HT1080 (cell line): ENCODE measurements around the gene NOC2L. TPM values are rescaled to one million over a fixed set of nuclear protein-coding genes. Genes with fewer than 3 reads are reported as not detected.
"Not testable (repeated sequence)": the region's sequence is repeated elsewhere in the genome, so short reads cannot be mapped to it uniquely, and the experiment has no call there.

Source experiments
- DNase-seq: peaks from one replicate; pipeline ENCODE4 v3.0.0-alpha.2; 2015; ENCODE audit warnings: low read depth
- small RNA-seq: library from RNA; depleted of rRNA; stranded (forward); fragments of <200 nt; gene quantifications from one replicate; pipeline ENCODE3, GENCODE V24; 2014
- total RNA-seq: library from RNA; depleted of rRNA; stranded (reverse); fragments of >200 nt; shearing (Covaris generic); gene quantifications from 2 replicates; pipeline ENCODE4 v1.2.3, GENCODE V29; 2014; rRNA removed

NOC2L gene
- total RNA-seq, 1 experiment from 2014 or later = 312 TPM

DNA sequence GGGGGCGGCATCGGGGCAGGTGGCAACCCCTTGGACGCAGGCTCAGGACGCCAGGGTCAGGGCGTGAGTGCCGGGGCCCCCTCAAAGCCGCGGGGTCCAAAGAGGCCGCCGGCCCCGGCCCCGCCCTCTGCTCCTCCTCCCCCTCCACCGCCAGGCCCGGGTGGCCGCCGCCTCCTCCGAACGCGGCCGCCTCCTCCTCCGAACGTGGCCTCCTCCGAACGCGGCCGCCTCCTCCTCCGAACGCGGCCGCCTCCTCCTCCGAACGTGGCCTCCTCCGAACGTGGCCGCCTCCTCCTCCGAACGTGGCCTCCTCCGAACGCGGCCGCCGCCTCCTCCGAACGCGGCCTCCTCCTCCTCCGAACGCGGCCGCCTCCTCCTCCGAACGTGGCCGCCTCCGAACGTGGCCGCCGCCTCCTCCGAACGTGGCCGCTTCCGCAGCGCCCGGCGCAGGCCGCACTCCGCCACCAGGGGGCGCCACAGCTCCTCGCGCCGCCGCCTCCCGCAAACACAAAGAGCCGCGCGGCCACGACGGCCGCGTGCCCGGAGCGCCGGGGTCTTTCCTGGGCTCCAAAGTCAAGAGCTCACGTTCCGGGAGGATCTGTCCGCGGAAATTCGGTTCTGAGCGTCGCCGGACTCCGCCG is 54.6 kb downstream of the NOC2L start:
- peak; percentile 88 for DNase-seq

GRCh38 chr1:903721-904271 is 55.3 kb downstream of the NOC2L start:
- no peak for DNase-seq

DNA sequence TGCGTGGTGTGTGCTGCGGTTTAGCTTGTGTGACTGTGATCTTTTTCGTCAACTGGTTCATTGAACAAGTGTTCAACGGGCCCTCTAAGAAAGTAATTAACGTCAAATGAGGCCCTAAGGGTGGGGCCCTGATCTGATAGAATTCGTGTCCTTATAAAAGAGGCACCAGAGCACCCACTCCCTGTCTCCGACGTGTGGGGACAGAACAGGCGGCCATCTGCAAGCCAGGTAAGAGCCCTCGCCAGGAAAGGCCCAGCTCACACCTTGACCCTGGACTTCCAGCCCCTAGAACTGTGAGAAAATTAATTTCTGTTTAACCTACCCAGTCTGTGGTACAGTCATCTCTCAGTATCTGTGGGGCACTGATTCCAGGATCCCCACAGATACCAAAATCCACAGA is 55.8 kb downstream of the NOC2L start:
- DNase-seq = no peak

DNA sequence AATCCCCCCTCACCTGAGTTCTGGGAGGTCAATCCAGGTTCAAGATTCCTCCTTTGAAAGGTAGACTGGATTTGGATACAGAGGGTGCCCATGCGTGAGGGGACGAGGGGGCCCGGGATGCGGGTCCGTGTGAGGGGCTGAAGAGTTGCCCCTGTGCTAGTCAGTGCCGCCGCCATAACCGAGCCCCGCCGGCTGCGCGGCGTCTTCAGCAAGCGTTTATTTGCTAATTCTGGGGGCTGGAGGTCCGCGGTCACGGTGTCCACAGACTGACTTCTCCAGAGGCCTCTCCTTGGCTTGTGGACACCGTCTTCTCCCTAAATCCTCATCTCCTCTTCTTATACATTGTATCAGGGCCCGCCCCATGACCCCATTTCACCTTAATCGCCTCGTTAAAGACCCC is 56.3 kb downstream of the NOC2L start:
- DNase-seq = no peak

GRCh38 chr1:901108-901859 is 57.8 kb downstream of the NOC2L start:
- no peak for DNase-seq

DNA sequence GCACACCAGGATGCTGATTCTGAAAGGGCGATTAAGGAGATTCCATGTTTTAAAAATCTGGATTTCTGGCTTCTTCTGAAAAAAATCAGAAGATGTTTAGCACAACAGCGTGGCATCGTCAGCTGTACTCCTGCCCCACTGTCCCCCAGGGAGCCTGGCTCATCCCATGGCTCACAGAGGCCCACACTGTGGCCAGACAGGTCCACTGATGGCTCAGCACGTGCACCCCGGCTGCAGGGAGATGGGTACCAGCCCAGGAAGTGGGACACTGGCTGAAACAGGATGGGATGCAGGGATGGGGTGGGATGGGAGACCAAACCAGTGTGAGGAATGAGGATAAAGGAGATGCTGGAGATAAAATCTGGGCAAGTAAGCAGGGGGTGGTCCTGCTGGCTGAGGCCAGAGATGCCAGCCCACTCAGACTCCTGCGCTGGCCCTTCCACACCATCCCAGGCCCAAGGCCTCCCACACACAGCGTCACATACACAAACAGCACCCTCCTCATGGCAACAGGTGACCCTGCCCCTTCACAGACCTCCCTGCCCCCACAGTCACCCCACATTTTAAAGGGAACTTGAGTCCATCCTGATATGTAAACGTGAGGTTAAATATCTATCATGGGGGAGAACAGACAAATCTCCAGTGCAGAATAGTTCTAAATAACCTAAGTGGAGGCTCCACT is 59.3 kb downstream of the NOC2L start:
- DNase-seq = no peak

GRCh38 chr1:897951-898350 is 61.1 kb downstream of the NOC2L start:
- not testable (repeated sequence) for DNase-seq

- no peak for DNase-seq
Measured at GRCh38 chr1:897226-897625, 61.8 kb downstream of the NOC2L start.

Small RNAs within 50 kb of the gene (small RNA-seq; reads per million reads assigned to genes)
- gene AL645608.3 = not detected
- gene AL645608.4 = not detected

Other genes starting within 250 kb of the NOC2L start
- gene SAMD11, start 35.3 kb downstream of the NOC2L start, total RNA-seq = 0.37 and 0.50 TPM in 2 replicates
- 10.7 and 12.6 TPM in 2 replicates for gene KLHL17, start 1.3 kb upstream of the NOC2L start, total RNA-seq
- gene PLEKHN1, start 7.2 kb upstream of the NOC2L start, total RNA-seq = 2.5 and 3.3 TPM in 2 replicates
- gene PERM1, start 22.8 kb upstream of the NOC2L start, total RNA-seq = 0.50 TPM in 1 of 2 replicates, not detected in the other
- gene HES4, start 40.8 kb upstream of the NOC2L start, total RNA-seq = 3.5 and 7.6 TPM in 2 replicates
- gene ISG15, start 54.2 kb upstream of the NOC2L start, total RNA-seq = 48.6 and 53.3 TPM in 2 replicates
- gene AGRN, start 60.9 kb upstream of the NOC2L start, total RNA-seq = 89.9 and 101 TPM in 2 replicates
- not detected in 2 replicates for gene RNF223, start 115.0 kb upstream of the NOC2L start, total RNA-seq
- 17.8 and 19.8 TPM in 2 replicates for gene C1orf159, start 156.8 kb upstream of the NOC2L start, total RNA-seq
- not detected in 2 replicates for gene TTLL10, start 214.6 kb upstream of the NOC2L start, total RNA-seq
- gene TNFRSF18, start 247.3 kb upstream of the NOC2L start, total RNA-seq = not detected in 2 replicates